NB4 (cell line): ENCODE data around the gene ZSWIM5.
"Not testable (repeated sequence)": the region's sequence is repeated elsewhere in the genome, so short reads cannot be mapped to it uniquely, and the experiment has no call there.

Source experiments
- DNase-seq: peaks from one replicate; pipeline ENCODE4 v3.0.0; 2010; ENCODE audit warnings: low read depth
- H3K4me3 ChIP-seq: one replicate; pipeline ENCODE4 v1.5.1; 2011; ENCODE audit warnings: mild to moderate bottlenecking, low read depth, low read length, moderate library complexity
- MYC ChIP-seq: IDR thresholded peaks from 2 replicates; pipeline ENCODE4 v1.6.1; 2011; ENCODE audit warnings: low read depth, low read length
- POLR2A ChIP-seq: IDR thresholded peaks from 2 replicates; pipeline ENCODE4 v1.6.1; 2011; ENCODE audit warnings: mild to moderate bottlenecking; ENCODE audit not compliant: insufficient read length; ENCODE audit errors: extremely low read depth
- TF ChIP-seq, protein P1 (sequence below): IDR thresholded peaks from 2 replicates; pipeline ENCODE4 v1.6.1; 2011; ENCODE audit warnings: low read depth, low read length
- TF ChIP-seq, protein P2 (sequence below): IDR thresholded peaks from one replicate; pipeline ENCODE4 v1.5.1; 2012; ENCODE audit warnings: low read depth, low read length

Gene ZSWIM5

DNA sequence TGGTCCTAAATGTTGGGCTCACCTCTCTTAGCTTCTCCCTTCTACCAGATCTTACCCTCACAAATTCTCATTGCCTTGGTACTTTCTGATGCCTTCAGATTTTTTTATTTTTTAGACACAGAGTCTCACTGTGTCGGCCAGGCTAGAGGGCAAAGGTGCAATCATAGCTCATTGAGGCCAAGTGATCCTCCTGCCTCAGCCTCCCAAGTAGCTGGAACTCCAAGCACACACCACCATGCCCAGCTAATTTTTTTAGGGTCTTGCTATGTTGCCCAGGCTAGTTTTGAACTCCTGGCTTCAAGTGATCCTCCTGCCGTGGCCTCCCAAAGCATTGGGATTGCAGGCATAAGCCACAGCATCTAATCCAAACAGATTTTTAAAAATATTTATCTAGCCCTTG, 69.4 kb downstream of the ZSWIM5 start:
- DNase-seq = no peak
- no peak overlapping the region for H3K4me3 ChIP-seq
- TF ChIP-seq, protein P1, sequence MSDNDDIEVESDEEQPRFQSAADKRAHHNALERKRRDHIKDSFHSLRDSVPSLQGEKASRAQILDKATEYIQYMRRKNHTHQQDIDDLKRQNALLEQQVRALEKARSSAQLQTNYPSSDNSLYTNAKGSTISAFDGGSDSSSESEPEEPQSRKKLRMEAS = no peak
- no peak for TF ChIP-seq MYC
- no peak for TF ChIP-seq POLR2A
- TF ChIP-seq, protein P2, sequence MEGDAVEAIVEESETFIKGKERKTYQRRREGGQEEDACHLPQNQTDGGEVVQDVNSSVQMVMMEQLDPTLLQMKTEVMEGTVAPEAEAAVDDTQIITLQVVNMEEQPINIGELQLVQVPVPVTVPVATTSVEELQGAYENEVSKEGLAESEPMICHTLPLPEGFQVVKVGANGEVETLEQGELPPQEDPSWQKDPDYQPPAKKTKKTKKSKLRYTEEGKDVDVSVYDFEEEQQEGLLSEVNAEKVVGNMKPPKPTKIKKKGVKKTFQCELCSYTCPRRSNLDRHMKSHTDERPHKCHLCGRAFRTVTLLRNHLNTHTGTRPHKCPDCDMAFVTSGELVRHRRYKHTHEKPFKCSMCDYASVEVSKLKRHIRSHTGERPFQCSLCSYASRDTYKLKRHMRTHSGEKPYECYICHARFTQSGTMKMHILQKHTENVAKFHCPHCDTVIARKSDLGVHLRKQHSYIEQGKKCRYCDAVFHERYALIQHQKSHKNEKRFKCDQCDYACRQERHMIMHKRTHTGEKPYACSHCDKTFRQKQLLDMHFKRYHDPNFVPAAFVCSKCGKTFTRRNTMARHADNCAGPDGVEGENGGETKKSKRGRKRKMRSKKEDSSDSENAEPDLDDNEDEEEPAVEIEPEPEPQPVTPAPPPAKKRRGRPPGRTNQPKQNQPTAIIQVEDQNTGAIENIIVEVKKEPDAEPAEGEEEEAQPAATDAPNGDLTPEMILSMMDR = no peak

DNA sequence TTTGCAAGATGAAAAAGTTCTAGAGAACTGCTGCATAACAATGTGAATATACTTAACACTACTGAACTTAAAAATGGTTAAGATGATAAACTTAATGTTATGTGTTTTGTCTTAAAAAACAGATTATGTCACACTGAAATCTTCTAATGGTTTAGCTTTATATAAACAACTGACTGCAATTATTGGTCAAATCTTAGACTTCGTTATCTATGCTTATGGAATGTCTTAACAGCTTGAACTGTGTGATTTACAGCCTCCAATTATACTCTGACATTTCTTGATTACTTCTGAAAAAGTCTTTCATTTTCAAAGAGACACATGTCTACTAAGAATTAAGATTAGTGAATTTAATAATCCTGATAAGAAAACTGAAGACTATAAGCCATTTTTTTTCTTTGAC, 71.1 kb downstream of the ZSWIM5 start:
- H3K4me3 ChIP-seq = no peak overlapping the region

DNA sequence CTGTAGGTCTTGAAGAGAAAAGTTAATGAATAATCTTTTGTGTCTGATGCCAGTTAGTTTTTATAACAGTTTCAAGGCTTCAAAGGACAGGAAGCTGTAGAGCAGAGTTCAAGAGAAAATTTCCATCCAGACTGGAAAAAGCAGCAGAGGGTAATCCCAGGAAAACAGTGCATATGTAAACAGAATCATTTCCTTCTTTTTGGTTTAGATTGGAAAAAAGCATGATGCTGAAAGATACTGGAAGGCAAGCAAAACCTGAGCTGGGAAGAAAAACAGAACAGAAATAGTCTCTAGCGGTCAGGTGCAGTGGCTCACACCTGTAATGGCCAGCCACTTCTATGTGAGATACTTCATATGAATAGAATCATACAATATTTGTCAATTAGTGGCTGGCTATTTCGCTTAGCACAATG, 71.9 kb downstream of the ZSWIM5 start:
- H3K4me3 ChIP-seq = no peak overlapping the region
- DNase-seq = no peak
- TF ChIP-seq, protein P1 = no peak
- TF ChIP-seq, protein P2 = no peak
- TF ChIP-seq MYC (no peak), POLR2A (no peak)

More for the DNA sequence above, 71.1 kb downstream of the ZSWIM5 start:
- no peak for DNase-seq
- no peak for TF ChIP-seq MYC
- TF ChIP-seq, protein P1 = no peak
- TF ChIP-seq, protein P2 = no peak
- no peak for TF ChIP-seq POLR2A

DNA sequence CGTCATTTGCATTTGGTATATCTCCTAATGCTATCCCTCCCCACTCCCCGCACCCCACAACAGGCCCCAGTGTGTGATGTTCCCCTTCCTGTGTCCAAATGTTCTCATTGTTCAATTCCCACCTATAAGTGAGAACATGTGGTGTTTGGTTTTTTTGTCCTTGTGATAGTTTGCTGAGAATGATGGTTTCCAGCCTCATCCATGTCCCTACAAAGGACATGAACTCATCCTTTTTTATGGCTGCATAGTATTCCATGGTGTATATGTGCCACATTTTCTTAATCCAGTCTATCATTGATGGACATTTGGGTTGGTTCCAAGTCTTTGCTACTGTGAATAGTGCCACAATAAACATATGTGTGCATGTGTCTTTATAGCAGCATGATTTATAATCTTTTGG, 73.7 kb downstream of the ZSWIM5 start:
- DNase-seq = not testable (repeated sequence)

DNA sequence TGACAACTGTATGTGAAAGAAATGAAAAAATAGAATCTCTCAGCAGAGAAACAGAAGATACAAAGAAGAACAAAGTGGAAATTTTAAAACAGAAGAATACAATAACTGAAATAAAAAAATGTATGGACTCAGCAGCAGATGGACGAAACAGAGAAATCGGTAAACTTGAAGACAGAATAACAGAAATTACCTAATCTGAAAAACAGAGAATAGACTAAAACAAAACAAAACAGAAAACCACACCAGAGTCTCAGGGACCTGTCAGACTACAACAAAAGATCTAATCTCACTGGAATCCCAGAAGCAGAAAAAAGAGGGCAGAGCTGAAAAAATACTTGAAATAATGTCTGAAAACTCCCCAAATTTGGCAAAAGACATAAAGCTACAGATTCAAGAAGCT, 83.0 kb downstream of the ZSWIM5 start:
- no peak for DNase-seq
- TF ChIP-seq, protein P1 = no peak
- no peak for TF ChIP-seq MYC
- TF ChIP-seq POLR2A = no peak
- TF ChIP-seq, protein P2 = no peak
- no peak overlapping the region for H3K4me3 ChIP-seq

More for the DNA sequence above, 73.7 kb downstream of the ZSWIM5 start:
- not testable (repeated sequence) for H3K4me3 ChIP-seq

DNA sequence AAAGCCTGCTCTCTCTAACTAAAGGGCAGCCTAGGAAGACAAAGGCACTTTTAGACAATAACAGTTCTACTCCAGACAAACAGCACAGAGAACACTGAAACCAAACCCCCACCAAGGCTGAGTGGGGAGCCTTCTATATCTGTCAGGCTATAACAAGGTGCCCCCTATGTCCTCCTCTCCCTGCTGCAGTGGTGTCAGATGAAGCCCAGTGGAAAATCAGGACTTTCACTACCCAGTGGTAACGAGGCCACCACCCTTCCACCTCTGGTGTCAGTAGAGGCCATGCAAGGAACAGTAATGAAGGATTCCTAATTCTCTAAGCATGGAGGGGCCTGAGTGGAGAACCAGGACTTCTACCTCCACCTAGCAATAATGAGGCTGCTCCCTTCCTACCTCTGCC, 83.7 kb downstream of the ZSWIM5 start:
- no peak for DNase-seq
- TF ChIP-seq, protein P1 = no peak
- TF ChIP-seq MYC (no peak), POLR2A (no peak)
- TF ChIP-seq, protein P2 = no peak
- H3K4me3 ChIP-seq = no peak overlapping the region
